HCT116 (cell line): ENCODE measurements around the gene DYDC2. TPM values are rescaled to one million over a fixed set of nuclear protein-coding genes. Genes with fewer than 3 reads are reported as not detected.

Source experiments
- ATAC-seq: fragments of 200-7000 bp; cut with Tn5 transposase; 2 replicates; pipeline ENCODE4 v1.9.1; 2020; ENCODE audit warnings: mild to moderate bottlenecking, moderate library complexity
- BruUV-seq: library from RNA; stranded (reverse); fragments of 400-500 nt; replicated peaks from 2 replicates; lab custom pipeline; 2021; lab: Mats Ljungman, UMichigan
- CTCF ChIA-PET: fragments of 300-600 bp; sonication (Branson Sonifier 250); formaldehyde crosslinking; loops from one replicate; lab custom pipeline; 2021; ENCODE audit warnings: antibody characterized with exemption; lab: Charles Lee
- POLR2A ChIA-PET: fragments of 300-600, 350-600 bp; sonication (Branson Sonifier 250); formaldehyde crosslinking; loops from one replicate; lab custom pipeline; 2021; ENCODE audit warnings: antibody characterized with exemption; lab: Charles Lee
- RAD21 ChIA-PET, 2 experiments: fragments of 300-600 bp; sonication (Branson Sonifier 250); formaldehyde crosslinking; loops; one replicate each; lab custom pipeline; 2023; ENCODE audit warnings: low total read pairs in 2 of 2; ENCODE audit not compliant: uncharacterized antibody in 2 of 2, unreplicated experiment in 2 of 2, low non-redundant PET in 1 of 2; lab: Charles Lee
- DNase-seq: peaks from one replicate; pipeline ENCODE4 v3.0.0-alpha.2; 2010; ENCODE audit warnings: low read depth, low spot score
- H2AFZ ChIP-seq: fragments of 200-600 bp; shearing (Covaris generic), sonication (generic); 2 replicates; pipeline ENCODE4 v1.6.1; 2017; ENCODE audit warnings: low read depth, mixed run types, mixed read lengths, antibody characterized with exemption, low read length; ENCODE audit not compliant: poor library complexity, severe bottlenecking
- H3K27ac ChIP-seq: 2 replicates; pipeline ENCODE4 v1.5.1; 2012; ENCODE audit warnings: low read depth, low read length
- H3K27me3 ChIP-seq: fragments of 200-600 bp; sonication (generic); 2 replicates; pipeline ENCODE4 v1.6.1; 2016; ENCODE audit warnings: mixed run types, low read length, mixed read lengths; ENCODE audit not compliant: insufficient read depth
- H3K36me3 ChIP-seq, 2 experiments: fragments of 200-500 bp in 1 of 2; fragments of 200-600 bp in 1 of 2; sonication (Bioruptor generic) in 1 of 2; sonication (generic) in 1 of 2; 2 replicates each; pipeline versions ENCODE4 v1.5.1 to v1.6.1; 2014 to 2016; ENCODE audit warnings: low read length in 2 of 2, inconsistent platforms in 1 of 2, mixed read lengths in 1 of 2, mixed run types in 1 of 2; ENCODE audit not compliant: insufficient read depth in 2 of 2, control insufficient read depth in 1 of 2
- H3K4me1 ChIP-seq, 2 experiments: fragments of 200-600 bp in 1 of 2; sonication (generic) in 1 of 2; 2 replicates each; pipeline versions ENCODE4 v1.5.1 to v1.6.1; 2012 to 2017; ENCODE audit warnings: low read length in 2 of 2, inconsistent platforms in 1 of 2, mild to moderate bottlenecking in 1 of 2, mixed read lengths in 1 of 2, mixed run types in 1 of 2, moderate library complexity in 1 of 2; ENCODE audit not compliant: insufficient read depth in 2 of 2, control insufficient read depth in 1 of 2
- H3K4me2 ChIP-seq: fragments of 200-600 bp; sonication (generic); 2 replicates; pipeline ENCODE4 v1.6.1; 2017; ENCODE audit warnings: mixed run types, low read length, mixed read lengths
- H3K4me3 ChIP-seq, 2 experiments: fragments of 200-600 bp in 1 of 2; sonication (generic) in 1 of 2; replicated peaks in 1 of 2; 2 replicates each; pipeline ENCODE4 v1.5.1; 2011 to 2016; ENCODE audit warnings: low read length in 2 of 2, control low read depth in 1 of 2, low read depth in 1 of 2, mild to moderate bottlenecking in 1 of 2, mixed read lengths in 1 of 2, mixed run types in 1 of 2
- H3K79me2 ChIP-seq: fragments of 200-600 bp; sonication (generic); 2 replicates; pipeline ENCODE4 v1.6.1; 2017; ENCODE audit warnings: mild to moderate bottlenecking, mixed run types, low read length, moderate library complexity, mixed read lengths; ENCODE audit not compliant: insufficient read depth
- H3K9ac ChIP-seq: fragments of 200-600 bp; sonication (generic); 2 replicates; pipeline ENCODE4 v1.6.1; 2016; ENCODE audit warnings: low read length, mixed read lengths
- H3K9me2 ChIP-seq: fragments of 200-600 bp; sonication (generic), shearing (Covaris generic); 2 replicates; pipeline ENCODE4 v1.6.1; 2017; ENCODE audit warnings: mixed run types, mild to moderate bottlenecking, moderate library complexity; ENCODE audit not compliant: insufficient read depth
- H3K9me3 ChIP-seq, 2 experiments: fragments of 200-500 bp in 1 of 2; fragments of 200-600 bp in 1 of 2; sonication (Bioruptor generic) in 1 of 2; sonication (generic) in 1 of 2; 2 replicates each; pipeline ENCODE4 v1.6.1; 2014 to 2017; ENCODE audit warnings: low read length in 2 of 2, mixed read lengths in 2 of 2, inconsistent platforms in 1 of 2, low read depth in 1 of 2, mild to moderate bottlenecking in 1 of 2, mixed run types in 1 of 2, moderate library complexity in 1 of 2; ENCODE audit not compliant: control insufficient read depth in 1 of 2, insufficient read depth in 1 of 2
- H4K20me1 ChIP-seq: fragments of 200-600 bp; sonication (generic), shearing (Covaris generic); 2 replicates; pipeline ENCODE4 v1.6.1; 2017; ENCODE audit warnings: mixed run types, mild to moderate bottlenecking, moderate library complexity; ENCODE audit not compliant: insufficient read depth
- ELF1 ChIP-seq: IDR thresholded peaks from 2 replicates; pipeline ENCODE4 v1.6.1; 2012; ENCODE audit warnings: low read depth, borderline replicate concordance
- EZH2 ChIP-seq: fragments of 200-600 bp; sonication (generic); IDR thresholded peaks from 2 replicates; pipeline ENCODE4 v1.6.1; 2017; ENCODE audit warnings: antibody characterized with exemption, mixed run types
- FOSL1 ChIP-seq: IDR thresholded peaks from 2 replicates; pipeline ENCODE4 v1.6.1; 2012; ENCODE audit warnings: low read depth
- POLR2A ChIP-seq: IDR thresholded peaks from 2 replicates; pipeline ENCODE4 v1.7.0; 2011; ENCODE audit warnings: borderline replicate concordance; ENCODE audit not compliant: insufficient read depth, insufficient read length; ENCODE audit errors: extremely low read depth
- RAD21 ChIP-seq: IDR thresholded peaks from 2 replicates; pipeline ENCODE4 v1.6.1; 2012; ENCODE audit warnings: low read depth, mild to moderate bottlenecking
- SIN3A ChIP-seq: IDR thresholded peaks from 2 replicates; pipeline ENCODE4 v1.6.1; 2012; ENCODE audit warnings: low read depth
- SP1 ChIP-seq: IDR thresholded peaks from 2 replicates; pipeline ENCODE4 v1.6.1; 2012; ENCODE audit warnings: low read depth
- TCF7L2 ChIP-seq: IDR thresholded peaks from 2 replicates; pipeline ENCODE4 v1.7.0; 2011; ENCODE audit warnings: borderline replicate concordance, inconsistent platforms; ENCODE audit not compliant: insufficient read depth, insufficient read length; ENCODE audit errors: extremely low read depth
- ZFX ChIP-seq: fragments of 450-650 bp; IDR thresholded peaks from 2 replicates; pipeline ENCODE4 v1.6.1; 2017
- intact Hi-C: fragments of 100-400 bp; cut with micrococcal nuclease; formaldehyde crosslinking; loops from 2 replicates; pipeline ENCODE4 v1.10.0; 2022
- total RNA-seq: library from RNA; stranded (reverse); gene quantifications from one replicate; pipeline ENCODE4 v1.2.1, GENCODE V29; 2021; ENCODE audit not compliant: unreplicated experiment
- TF ChIP-seq, protein P1 (sequence below): IDR thresholded peaks from 2 replicates; pipeline ENCODE4 v1.6.1; 2012
- TF ChIP-seq, protein P2 (sequence below): IDR thresholded peaks from 2 replicates; pipeline ENCODE4 v1.6.1; 2012
- TF ChIP-seq, protein P3 (sequence below): IDR thresholded peaks from 2 replicates; pipeline ENCODE4 v1.6.1; 2011; ENCODE audit warnings: mild to moderate bottlenecking, low read length, moderate library complexity; ENCODE audit not compliant: insufficient replicate concordance; ENCODE audit errors: extremely low read depth
- TF ChIP-seq, protein P4 (sequence below): IDR thresholded peaks from 2 replicates; pipeline ENCODE4 v1.6.1; 2012; ENCODE audit warnings: low read depth
- TF ChIP-seq, protein P5 (sequence below), 3 experiments: fragments of 200-600 bp in 1 of 3; sonication (generic) in 1 of 3; IDR thresholded peaks in 2 of 3; conservative IDR thresholded peaks in 1 of 3; 2 replicates each; pipeline ENCODE4 v1.5.1; 2012 to 2017; ENCODE audit warnings: low read depth in 2 of 3, low read length in 2 of 3, antibody characterized with exemption in 1 of 3, borderline replicate concordance in 1 of 3, control low read depth in 1 of 3, mild to moderate bottlenecking in 1 of 3, mixed read lengths in 1 of 3, mixed run types in 1 of 3, moderate library complexity in 1 of 3; ENCODE audit not compliant: insufficient read depth in 1 of 3

The DYDC2 gene
- total RNA-seq, 1 experiment from 2014 or later: not detected

DNA sequence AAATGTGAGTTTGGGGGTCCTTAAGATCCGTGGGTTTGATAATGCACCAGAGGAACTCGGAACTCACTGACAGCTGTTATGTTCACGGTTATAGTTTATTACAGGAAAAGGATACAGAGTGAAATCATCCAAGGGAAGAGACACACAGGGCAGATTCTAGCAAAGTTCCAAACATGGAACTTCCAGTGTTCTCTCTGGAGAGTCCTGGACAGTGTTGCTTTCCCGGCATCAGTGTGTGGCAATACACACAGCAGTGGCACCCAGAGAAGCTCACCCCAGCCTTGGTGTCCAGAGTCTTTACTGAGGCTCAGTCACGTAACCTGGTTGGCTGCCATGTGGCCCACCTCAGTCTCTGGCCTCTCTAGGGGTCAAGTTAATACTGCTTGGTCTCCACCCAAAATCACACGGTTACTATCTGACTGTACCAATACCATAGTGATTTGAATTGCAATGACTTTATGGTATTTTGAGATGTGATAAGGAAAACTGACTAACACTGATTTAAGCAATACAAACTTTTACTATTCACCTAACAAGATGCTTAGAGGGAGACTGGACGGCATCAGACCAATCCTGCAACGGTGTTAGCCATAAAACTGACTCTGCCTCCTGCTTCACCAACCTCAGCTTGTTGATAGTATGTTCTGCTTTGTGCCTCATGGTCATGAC is 43.7 kb downstream of the DYDC2 start:
- no peak overlapping the region for H3K9ac ChIP-seq
- ChIA-PET RAD21 (no interaction called here), CTCF (no interaction called here), POLR2A (no interaction called here)
- H3K79me2 ChIP-seq: no peaks in the 10 kb centered on the region
- no peak overlapping the region for H3K27ac ChIP-seq
- ATAC-seq (no peak), DNase-seq (no peak)
- H3K9me3 ChIP-seq: no peaks in the 10 kb centered on the region
- no peaks in the 10 kb centered on the region for H3K4me1 ChIP-seq
- no peak overlapping the region for H3K4me3 ChIP-seq
- BruUV-seq: no TSS peak
- H3K36me3 ChIP-seq: no peaks in the 10 kb centered on the region
- no peaks in the 10 kb centered on the region for H4K20me1 ChIP-seq
- TF ChIP-seq SP1: no peak
- TF ChIP-seq, protein P1, sequence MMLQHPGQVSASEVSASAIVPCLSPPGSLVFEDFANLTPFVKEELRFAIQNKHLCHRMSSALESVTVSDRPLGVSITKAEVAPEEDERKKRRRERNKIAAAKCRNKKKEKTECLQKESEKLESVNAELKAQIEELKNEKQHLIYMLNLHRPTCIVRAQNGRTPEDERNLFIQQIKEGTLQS: no peak
- TF ChIP-seq SIN3A: no peak
- TF ChIP-seq ELF1: no peak
- no peak for TF ChIP-seq EZH2
- TF ChIP-seq, protein P2, sequence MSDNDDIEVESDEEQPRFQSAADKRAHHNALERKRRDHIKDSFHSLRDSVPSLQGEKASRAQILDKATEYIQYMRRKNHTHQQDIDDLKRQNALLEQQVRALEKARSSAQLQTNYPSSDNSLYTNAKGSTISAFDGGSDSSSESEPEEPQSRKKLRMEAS: no peak
- no peak for TF ChIP-seq FOSL1
- no peak for TF ChIP-seq RAD21
- TF ChIP-seq TCF7L2: no peak
- no peak for TF ChIP-seq ZFX
- TF ChIP-seq, protein P3, sequence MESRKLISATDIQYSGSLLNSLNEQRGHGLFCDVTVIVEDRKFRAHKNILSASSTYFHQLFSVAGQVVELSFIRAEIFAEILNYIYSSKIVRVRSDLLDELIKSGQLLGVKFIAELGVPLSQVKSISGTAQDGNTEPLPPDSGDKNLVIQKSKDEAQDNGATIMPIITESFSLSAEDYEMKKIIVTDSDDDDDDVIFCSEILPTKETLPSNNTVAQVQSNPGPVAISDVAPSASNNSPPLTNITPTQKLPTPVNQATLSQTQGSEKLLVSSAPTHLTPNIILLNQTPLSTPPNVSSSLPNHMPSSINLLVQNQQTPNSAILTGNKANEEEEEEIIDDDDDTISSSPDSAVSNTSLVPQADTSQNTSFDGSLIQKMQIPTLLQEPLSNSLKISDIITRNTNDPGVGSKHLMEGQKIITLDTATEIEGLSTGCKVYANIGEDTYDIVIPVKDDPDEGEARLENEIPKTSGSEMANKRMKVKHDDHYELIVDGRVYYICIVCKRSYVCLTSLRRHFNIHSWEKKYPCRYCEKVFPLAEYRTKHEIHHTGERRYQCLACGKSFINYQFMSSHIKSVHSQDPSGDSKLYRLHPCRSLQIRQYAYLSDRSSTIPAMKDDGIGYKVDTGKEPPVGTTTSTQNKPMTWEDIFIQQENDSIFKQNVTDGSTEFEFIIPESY: no peak
- TF ChIP-seq POLR2A: no peak
- TF ChIP-seq, protein P4, sequence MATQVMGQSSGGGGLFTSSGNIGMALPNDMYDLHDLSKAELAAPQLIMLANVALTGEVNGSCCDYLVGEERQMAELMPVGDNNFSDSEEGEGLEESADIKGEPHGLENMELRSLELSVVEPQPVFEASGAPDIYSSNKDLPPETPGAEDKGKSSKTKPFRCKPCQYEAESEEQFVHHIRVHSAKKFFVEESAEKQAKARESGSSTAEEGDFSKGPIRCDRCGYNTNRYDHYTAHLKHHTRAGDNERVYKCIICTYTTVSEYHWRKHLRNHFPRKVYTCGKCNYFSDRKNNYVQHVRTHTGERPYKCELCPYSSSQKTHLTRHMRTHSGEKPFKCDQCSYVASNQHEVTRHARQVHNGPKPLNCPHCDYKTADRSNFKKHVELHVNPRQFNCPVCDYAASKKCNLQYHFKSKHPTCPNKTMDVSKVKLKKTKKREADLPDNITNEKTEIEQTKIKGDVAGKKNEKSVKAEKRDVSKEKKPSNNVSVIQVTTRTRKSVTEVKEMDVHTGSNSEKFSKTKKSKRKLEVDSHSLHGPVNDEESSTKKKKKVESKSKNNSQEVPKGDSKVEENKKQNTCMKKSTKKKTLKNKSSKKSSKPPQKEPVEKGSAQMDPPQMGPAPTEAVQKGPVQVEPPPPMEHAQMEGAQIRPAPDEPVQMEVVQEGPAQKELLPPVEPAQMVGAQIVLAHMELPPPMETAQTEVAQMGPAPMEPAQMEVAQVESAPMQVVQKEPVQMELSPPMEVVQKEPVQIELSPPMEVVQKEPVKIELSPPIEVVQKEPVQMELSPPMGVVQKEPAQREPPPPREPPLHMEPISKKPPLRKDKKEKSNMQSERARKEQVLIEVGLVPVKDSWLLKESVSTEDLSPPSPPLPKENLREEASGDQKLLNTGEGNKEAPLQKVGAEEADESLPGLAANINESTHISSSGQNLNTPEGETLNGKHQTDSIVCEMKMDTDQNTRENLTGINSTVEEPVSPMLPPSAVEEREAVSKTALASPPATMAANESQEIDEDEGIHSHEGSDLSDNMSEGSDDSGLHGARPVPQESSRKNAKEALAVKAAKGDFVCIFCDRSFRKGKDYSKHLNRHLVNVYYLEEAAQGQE: no peak
- TF ChIP-seq, protein P5, sequence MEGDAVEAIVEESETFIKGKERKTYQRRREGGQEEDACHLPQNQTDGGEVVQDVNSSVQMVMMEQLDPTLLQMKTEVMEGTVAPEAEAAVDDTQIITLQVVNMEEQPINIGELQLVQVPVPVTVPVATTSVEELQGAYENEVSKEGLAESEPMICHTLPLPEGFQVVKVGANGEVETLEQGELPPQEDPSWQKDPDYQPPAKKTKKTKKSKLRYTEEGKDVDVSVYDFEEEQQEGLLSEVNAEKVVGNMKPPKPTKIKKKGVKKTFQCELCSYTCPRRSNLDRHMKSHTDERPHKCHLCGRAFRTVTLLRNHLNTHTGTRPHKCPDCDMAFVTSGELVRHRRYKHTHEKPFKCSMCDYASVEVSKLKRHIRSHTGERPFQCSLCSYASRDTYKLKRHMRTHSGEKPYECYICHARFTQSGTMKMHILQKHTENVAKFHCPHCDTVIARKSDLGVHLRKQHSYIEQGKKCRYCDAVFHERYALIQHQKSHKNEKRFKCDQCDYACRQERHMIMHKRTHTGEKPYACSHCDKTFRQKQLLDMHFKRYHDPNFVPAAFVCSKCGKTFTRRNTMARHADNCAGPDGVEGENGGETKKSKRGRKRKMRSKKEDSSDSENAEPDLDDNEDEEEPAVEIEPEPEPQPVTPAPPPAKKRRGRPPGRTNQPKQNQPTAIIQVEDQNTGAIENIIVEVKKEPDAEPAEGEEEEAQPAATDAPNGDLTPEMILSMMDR (IDR thresholded peaks at IDR 0.05 in 2 of 3, conservative IDR thresholded peaks at IDR 0.05 in 1 of 3; ENCODE audit: borderline replicate concordance in 1 of 3, insufficient read depth in 1 of 3, low read depth in 2 of 3, low read length in 2 of 3): no peak
- H2AFZ ChIP-seq: no peak overlapping the region
- H3K27me3 ChIP-seq: no peaks in the 10 kb centered on the region
- no peak overlapping the region for H3K4me2 ChIP-seq
- intact Hi-C loops: no loop called here
- H3K9me2 ChIP-seq: no peaks in the 10 kb centered on the region
